ENCODE measurements around the gene CREB3L2.

Gene CREB3L2

DNA sequence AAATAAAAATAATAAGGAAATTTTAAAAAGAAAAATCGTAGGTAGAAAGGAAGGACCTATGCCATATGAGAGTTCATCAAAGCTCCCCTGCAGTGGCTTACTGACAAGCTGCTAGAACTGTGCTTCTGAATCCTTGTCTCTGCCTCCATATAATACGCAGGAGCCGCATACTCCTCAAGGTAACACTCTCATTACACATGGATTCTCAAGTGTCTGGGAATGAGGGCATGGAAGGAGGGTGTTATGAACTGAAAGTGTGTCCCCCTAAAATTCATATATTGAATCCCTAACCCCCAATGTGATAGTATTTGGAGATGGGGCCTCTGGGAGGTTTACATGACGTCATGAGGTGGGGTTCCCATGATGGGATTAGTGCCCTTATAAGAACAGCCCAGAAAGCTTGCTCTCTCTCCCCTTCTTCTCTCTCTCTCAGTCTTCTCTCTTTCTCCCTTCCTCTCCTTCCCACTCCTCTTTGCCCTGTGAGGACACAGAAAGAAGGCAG lies 35.2 kb downstream of the CREB3L2 start:
- DNase-seq, result no peak

GRCh38 chr7:137965942-137966640 lies 35.8 kb downstream of the CREB3L2 start:
- DNase-seq, result no peak

GRCh38 chr7:137964824-137965545 lies 36.9 kb downstream of the CREB3L2 start:
- DNase-seq, result no peak

- DNase-seq, result no peak
Observed at GRCh38 chr7:137962875-137963507, 38.9 kb downstream of the CREB3L2 start.

DNA sequence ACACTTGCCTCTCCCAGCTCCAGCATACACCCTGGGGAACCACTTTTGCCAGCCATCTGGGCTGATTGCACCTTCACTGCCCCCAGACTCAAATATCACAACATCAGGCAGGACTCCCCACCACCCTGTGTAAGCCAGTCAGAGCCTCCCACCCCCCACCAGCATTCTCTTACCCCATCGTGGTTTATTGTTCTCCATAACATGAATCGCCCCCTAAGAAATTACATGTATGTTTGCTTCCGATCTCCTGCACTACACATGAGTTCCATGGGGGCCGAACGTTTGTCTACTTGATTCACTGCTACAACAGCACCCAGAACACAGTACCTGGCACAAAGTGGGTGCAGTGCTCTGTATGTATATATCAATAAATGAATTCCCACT lies 39.4 kb downstream of the CREB3L2 start:
- no peak for DNase-seq

DNA sequence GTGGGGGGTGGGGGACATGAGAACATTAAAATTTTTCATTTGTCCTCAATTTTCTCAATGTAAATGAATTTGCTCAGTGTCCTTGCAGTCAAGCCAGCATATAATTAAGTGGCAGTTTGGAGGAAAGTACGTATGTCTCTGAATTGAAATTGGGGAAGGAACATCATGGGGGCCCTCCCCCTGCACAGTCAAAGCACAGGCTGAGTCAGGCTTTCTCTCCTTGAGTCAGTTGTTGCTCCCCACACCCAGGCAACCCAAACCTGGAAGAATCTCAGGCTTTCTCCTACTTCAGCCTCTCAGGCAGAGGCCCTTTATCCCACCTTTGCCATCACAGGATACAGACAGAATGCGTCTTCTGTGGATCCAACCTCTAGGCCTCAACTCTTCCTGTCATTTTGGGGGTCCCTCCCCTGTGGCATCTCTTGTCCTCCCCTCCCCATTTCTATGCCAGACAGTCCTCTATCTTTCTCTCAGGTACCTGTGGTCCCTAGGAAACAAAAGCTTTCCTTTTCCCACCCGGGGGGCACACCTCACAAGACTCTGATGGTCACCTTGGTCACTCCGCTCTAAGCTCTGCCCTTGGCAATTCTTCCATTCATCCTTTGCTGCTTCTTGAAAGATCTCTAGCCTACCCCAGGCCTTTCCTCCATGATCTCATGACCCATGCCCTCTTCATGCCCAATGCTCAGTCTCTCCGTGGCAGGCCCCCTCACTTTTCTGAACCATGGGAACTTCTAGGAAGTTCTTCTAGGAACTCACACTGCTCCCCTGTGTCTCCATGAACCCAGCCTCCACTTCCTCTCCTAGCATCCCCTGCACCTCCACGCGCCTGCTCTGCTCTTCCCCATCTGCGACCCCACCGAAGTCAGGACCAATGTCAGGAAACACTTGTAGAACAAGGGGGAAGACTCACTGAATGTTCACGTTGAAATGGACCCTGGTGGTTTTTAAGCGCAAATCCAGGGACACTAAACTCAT lies 40.4 kb downstream of the CREB3L2 start:
- no peak for DNase-seq

GRCh38 chr7:137960020-137960419 lies 41.9 kb downstream of the CREB3L2 start:
- no peak for DNase-seq

GRCh38 chr7:137958470-137959431 lies 43.1 kb downstream of the CREB3L2 start:
- no peak for DNase-seq

- DNase-seq, result peak; percentile 25
Observed at GRCh38 chr7:137957887-137958286, 44.0 kb downstream of the CREB3L2 start.

GRCh38 chr7:137956591-137956990 lies 45.3 kb downstream of the CREB3L2 start:
- no peak for DNase-seq

DNA sequence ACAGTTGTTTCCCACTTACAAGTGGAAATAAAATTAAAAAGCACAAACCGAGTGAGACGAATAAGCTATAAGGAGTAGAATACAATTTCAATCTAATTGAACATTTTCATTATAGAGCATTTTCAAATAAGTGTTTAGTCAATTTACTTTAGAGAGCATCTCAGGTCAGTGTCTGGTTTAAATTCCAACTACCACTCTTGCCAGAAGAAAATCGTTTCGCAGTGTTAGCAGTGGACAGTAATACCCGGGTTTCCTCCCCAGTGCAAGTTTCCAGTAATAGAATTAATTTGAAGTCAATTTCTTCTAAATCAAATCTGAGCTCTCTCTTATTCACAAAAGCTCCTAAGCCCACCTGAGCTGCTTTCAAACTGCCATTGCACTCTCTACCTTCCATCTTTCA lies 45.7 kb downstream of the CREB3L2 start:
- DNase-seq, result no peak

- DNase-seq, result no peak
Observed at GRCh38 chr7:137954614-137955013, 47.3 kb downstream of the CREB3L2 start.

DNA sequence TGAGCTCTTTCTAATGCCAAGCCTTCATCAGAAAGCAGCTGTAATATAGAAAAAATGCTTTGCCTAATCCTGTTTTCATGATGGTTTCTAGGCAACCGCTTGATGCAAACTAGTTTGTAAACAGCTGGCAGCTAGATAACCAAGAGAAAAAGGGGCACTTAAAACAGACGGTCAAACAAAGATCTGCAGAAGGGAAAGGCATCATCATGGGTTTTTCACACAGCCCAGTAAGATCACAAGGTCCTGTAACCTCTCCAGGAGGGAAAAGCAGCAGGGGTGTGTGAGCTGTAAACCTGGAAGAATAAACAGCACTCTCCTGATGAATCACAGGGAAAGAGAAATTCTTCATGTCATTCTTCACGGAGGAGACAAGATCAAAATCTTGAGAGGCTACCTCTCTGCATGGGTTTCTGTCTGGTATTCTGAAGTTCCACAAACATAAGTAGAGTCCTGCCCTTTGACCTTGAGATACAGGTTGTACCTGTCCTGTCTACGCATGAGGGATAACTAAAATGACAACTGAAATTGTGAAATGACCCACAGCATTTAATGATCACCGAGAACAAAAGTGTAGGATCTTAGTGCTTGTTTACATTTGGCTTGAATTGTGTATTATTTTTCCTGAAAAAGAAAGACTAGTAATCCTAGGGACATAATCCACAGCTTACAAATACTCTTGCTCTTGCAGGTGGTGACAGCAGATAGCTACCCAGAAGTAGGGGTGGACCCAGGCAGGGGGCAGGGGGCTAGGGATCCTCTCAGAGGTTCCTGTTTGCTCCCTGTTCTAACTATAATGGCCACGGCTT lies 48.0 kb downstream of the CREB3L2 start:
- DNase-seq, result no peak

DNA sequence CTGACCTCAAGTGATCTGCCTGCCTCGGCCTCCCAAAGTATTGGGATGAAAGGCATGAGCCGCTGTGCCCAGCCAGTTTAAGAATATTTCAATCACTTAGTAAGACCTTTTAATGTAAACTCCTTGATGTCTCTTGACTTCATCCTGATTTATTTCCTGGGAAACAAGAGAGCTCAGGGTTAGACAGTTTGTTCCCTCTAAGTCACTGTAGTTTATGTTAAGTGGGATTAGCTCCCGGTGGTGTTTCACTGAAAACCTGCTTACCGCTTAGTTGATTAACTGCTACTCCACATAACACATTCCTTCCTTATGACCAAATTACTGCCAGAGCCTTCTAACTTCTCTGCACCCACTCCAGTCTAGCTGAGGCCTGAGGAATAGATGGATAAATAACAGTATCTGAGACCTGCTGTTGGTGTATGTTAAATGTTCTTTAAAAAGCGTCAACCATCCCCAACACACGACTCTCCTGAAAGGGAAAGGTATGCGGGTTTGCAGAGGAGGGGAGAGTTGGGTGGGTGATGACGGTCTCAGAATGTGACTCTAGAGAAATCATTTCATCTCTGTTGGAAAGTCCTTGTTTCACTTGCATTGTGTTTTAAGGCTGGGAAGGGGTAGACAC lies 48.7 kb downstream of the CREB3L2 start:
- no peak for DNase-seq

DNA sequence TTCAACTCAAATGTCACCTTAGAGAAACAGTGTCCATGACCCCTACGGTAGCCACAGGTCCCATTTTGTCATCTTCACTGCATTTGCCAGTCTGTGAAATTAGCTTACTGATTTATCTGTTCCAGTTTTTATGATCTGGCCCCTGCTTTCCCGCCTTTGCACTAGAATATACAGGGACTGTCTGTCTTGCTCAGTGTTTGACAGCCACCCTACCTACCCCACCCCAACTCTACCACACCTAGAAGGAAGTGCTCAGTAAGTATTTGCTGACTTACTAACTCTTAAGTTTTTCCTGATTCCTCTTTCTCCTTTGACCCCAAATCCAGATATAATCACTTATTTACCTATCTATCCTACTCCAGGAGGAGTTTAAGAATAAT lies 49.5 kb downstream of the CREB3L2 start:
- no peak for DNase-seq

DNA sequence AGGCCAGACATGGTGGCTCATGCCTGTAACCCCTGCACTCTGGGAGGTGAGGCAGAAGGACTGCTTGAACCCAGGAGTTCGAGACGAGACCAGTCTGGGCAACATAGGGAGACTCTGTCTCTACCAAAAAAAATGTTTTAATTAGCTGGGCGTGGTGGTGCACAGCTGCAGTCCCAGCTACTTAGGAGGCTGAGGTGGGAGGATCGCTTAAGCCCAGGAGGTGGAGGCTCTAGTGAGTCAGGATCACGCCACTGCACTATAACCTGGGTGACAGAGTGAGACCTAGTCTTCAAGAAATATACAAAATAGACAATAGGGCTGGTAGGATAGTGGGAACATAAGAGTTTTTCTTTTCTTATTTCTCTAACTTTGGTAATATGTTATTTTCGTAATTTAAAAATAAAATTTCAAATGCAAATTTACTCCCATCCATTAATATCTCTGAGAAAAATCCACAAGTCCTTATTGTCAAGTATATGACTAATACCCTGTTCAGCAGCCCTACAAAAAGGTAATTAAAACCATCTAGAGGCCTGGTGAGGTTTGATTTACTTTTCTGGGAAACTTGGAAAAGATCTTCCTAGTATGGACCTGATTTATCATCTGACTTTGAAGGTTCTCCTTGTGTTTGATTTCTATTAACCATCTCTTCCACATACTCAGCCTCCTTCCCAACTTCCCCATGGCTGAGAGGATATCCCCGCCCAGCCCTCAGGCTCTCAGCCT lies 50.0 kb downstream of the CREB3L2 start:
- no peak for DNase-seq

DNA sequence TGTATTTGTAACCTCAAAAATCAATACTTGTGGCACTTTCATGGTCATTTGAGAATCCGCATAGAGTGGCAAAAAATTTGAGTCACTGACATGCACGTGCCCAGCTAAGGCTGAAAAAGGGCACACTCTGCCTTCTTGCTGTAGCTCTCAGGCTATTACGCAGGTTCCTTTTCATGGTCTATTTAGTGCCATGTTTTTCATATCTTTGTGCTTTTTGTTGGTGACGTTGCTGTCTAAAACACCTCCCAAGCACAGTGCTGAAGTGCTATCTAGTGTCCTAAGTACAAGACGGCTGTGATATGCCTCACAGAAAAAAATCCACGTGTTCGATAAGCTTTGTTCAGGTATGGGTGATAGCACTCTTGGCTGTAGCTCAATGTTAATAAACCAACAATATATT lies 50.9 kb downstream of the CREB3L2 start:
- DNase-seq, result no peak

- DNase-seq, result no peak
Observed at GRCh38 chr7:137950263-137950621, 51.6 kb downstream of the CREB3L2 start.

DNA sequence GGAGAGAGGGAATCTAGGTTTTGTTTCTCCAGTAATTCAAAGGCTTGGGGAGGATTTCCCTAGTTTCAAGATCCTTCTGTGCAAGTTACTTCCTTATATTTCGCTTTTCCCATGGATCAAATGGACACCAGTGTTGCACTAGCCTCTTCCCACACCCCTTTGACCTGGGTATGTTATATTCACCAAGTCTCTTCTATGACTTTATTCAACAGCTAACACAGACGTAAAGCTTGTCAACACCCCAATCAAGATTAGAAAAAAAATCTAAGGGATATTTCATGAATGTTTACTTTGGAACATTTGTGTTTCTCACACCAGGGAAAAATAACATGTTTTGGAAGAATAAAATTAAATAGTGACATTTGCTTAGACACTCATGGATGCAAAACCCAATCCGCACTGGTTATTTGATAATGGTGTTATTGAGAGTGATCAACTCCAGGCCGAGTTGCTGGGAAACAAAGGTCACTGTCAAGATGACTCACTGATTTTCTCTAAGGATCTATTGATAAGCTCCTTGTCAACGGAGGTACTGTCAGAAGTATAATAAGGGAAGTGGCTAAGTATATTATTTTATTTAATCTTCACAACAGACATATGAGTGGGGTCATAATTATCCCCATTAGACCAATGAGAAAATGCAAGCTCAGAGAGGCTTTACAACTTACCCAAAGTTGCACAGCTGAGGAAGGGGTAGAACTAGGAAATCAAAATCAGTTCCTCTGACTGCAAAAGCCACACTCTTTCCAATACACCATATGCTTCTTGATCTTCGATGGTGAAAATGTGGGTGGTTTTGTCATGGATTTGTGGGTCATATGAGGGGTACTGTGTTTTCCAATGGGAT lies 52.2 kb downstream of the CREB3L2 start:
- DNase-seq, result no peak

Measured in GOT3 (cell line).